Right renal pelvis (tissue), 4 donors: ENCODE measurements around the gene E2F1. TPM values are rescaled to one million over a fixed set of nuclear protein-coding genes. Genes with fewer than 3 reads are reported as not detected.
A peak's percentile ranks its signal among the peaks of the same experiment; 100 is the strongest.

Experiments used
- DNase-seq, 4 donors: peaks; one replicate each; pipeline ENCODE4 v3.0.0-alpha.2; 2013; ENCODE audit warnings: low read depth in 4 of 4, low spot score in 3 of 4, missing footprints in 1 of 4
- polyA plus RNA-seq, 4 donors: library from polyadenylated mRNA; unstranded; fragments of 120-200 nt; gene quantifications; one replicate each; pipeline ENCODE4 v1.2.1, GENCODE V29; 2013; ENCODE audit not compliant: insufficient read length in 4 of 4

E2F1 gene
- polyA plus RNA-seq, 4 donors = 10.8 to 12.7 (median 12.1) TPM

DNA sequence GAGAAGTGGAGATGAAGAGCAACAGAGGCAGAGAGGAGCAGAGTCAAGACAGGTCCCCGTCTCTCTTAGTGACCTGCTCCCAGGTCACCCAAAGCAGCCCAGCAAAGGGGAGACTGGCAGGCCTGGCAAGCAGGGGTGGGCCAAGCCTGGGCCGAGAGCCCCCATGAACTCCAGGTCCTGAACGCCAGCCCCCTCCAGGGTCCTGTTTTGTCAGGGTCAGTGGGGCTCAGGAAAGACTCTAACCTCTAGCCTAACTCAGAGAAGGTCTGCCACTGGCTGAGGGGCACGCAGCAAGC, 13.1 kb downstream of the E2F1 start:
- no peak for DNase-seq

DNA sequence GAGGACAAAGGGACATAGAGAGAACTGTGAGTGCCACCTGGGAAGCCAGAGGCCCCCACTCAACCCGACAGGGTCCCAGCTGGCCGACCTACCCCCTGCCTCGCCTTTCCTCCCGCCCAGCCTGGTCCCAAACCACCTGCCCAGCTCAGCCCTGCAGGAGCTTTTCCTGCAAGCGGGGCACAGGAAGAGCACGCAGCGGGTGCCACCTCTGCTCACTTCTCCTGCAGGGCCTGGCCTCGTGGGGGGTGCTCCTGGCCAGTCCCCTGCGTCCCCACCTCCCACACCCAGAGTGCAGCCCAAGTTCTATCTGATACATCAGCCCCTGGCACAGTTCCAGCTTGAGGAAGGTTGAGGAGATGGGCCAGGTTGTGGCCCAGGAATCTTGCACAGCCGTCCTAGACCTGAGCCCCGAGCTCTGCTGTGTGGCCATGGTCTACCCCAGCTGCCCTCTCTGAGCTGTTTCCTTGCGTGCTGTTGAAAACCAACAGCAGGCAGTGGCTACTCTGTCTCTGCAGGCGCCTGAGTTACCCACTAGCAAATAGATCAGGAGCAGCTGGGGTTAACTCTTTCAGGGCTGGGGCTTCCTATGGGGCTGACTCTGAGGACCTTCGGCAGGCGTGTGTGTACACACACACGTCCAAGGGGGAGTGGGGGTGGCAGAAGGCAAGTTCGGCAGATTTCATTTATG, 13.6 kb downstream of the E2F1 start:
- no peak for DNase-seq

DNA sequence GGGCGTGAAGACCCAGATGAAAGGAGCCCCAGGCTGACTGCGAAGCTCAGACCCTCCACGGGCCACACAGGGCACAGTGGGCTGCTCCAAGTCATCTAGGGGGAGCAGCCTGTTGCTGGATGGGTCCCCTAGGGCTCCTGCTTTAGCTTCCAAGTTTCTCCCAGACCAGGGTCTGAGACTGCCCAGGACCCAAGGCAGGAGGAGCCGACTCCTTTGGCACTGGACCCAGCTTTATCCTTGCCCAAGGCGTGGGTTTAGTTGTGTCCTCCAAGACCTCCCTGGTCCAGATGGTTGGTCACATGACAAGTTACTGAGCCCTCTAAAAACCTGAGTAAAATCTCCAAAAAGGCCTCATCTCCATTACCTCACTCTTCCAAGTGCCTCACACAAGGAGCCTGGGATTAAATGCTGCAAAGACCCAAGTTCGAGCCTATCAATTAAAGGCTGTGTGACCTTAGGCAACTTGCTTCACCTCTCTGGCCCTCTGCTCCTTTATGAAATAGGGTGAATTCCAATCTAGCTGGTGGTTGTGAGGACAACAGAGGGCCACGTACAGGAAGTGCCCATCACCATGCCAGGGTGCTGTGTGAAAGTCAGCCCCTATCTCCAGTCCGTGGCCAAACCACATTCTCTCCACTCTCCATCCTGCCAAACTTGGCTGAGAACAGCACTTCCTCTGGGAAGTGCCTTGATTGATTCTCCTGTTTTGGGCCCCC, 14.5 kb downstream of the E2F1 start:
- DNase-seq = no peak

DNA sequence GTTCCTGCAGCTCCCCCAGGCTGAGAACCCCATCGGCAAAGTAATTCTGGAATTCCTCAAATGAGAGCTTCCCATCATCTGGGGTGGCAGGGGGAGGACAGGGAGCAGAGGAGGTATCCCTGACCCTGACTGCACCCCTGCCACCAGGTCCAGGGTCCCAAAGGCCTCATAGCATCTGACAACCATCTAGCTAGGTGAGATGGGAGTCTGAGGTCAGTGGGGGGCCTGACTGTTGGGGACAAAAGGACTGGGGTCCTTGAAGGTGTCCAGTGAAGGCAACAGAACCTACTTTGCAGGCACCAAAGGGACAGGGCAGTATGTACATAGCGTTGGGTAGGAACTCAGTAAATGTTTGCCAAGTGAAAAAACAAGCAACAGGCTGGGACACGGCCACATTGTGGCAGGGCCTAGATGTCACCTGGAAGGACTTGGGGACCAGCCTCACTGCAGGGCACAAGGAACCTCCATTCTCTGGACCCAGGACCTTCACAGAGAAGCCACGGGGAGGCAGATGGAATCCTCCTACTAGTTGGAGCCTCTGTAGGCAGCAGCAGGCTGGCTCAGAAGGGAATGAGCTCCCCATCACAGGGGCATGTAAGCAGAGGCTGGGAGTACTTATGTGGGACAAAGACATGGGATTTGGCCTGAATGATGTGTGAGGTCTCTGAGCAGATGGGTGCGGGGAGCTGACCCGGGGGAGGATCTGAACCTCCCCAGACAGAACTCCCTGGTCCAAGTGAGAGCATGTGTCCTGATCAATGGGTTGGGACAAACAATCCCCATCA, 15.3 kb downstream of the E2F1 start:
- DNase-seq = no peak

DNA sequence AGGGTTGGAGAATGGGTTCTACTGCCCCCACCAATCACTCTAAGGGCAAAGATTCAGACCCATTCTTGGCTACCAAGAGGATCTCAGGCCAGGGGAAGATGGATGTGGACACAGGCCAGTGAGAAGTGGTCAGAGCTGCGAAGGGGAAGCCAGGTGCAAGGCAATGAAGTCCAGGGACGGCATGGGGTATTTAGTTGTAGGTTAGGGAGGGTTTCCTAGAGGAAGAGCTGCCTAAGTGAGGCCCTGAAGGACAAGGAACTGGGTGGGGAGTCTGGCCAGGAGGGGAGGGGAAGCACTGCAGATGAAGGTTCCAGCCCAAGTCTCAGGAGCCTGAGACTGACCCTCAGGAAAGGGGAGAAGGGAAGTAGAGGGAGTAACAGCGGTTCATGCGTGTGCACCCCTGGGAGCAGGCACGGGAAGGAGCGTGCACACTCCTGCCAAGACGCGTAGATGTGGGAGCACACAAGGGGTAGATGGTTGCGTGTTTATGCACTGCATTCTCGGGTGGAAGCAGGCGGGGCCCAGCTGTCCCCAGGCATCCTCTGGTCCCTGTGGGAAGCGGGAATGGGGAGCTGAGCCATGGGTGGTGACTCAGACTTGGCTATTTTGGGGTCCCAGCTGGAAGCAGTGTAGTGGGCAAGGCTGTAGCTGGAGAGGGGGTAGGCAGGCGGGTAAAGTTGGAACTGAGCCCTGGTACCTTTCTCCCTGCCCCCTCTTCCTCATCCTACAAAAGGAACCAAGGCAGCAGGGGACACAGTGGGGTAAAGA, 16.1 kb downstream of the E2F1 start:
- DNase-seq = no peak

DNA sequence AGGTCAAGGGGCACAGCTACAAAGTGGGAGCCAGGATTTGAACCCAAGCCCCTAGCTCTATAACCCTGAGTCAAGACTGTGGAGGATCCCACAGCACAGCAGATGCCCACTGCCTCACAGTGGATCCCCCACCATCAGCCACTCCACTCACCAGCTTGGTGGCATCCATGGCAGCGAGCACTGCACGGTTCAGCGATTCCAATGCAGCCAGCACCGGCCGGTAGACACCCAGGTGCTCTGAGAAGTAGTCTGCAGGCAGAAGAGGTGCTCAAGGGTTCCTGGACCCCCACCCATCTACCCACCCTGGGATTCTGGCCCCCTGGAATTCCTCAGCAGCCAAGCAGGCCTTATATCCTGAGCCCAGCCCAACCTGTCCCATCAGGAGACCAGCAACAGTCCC, 17.0 kb downstream of the E2F1 start:
- no peak for DNase-seq

DNA sequence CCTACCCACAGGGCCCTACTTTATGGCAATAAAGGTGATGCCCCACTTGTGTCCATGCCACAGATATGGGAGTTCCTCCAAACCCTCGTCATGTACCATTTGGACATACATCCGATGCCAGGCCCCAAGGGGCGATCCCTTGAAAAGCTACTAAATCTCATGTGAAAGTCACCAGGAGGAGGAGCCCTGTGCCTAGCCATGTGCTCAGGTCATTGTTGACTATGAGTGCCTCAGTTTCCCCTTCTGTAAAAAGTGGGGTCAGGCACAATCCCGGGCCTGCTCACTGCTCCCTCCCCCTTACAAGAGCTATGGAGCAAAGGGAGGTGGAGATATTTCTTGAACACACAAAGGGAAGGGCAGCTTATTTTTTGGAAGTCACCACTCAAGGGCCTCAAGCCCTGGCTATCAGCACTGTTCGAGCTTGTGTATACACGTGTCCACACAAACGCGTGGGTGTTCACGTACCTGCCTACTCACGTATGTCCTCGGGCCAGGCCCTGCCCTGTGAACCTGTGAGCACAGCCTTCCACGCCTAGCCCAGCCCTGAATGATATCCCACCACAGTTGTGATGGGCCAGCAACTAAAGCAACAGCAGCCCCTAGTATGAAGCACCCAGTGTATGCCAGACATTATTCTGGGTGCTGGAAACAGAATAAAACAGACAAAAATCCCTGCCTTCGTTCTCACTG, 17.6 kb downstream of the E2F1 start:
- no peak for DNase-seq

DNA sequence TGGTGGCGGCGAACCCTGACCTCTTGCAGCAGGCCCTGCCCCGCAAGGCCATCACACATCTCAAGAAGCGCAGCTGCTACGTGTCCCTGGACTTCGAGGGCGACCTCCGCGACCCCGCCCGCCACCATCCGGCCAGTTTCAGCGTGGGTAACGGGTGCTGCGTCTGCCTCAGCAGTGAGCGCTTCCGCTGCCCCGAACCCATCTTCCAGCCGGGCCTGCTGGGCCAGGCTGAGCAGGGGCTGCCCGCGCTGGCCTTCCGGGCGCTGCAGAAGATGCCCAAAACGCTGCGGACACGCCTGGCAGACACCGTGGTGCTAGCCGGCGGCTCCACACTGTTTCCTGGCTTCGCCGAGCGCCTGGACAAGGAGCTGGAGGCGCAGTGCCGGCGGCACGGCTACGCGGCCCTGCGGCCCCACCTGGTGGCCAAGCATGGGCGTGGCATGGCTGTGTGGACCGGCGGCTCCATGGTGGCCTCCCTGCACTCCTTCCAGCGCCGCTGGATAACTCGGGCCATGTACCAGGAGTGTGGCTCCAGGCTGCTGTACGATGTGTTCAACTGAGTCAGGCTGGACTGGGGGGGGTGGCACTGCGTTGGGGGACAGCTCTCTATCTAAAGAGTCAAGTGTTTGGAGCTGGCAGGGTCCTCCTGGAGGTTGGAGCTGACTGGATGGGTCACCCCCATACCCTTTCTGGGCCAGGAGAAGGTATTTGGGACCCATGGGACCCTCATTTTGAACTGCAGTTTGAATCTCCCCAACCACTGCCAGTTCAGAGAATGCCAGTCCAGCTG, 18.3 kb downstream of the E2F1 start:
- DNase-seq = peak in 1 of 4 donors; percentile 65

DNA sequence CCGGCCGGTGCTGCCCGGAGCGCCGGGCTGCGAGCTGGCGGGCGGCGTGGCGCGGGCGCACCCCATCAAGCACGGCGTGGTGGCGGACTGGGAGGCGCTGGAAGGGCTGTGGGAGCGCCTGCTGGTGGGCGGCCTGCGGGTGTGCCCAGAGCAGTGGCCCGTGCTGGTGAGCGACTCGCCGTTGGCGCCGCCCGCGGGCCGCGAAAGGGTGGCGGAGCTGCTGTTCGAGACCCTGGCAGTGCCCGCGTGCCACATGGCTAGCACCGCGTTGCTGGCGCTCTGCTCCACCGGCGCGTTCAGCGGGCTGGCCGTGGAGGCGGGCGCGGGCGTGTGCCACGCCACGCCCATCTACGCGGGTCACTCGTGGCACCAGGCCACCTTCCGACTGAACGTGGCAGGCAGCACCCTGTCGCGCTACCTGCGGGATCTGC, 18.9 kb downstream of the E2F1 start:
- DNase-seq = no peak

DNA sequence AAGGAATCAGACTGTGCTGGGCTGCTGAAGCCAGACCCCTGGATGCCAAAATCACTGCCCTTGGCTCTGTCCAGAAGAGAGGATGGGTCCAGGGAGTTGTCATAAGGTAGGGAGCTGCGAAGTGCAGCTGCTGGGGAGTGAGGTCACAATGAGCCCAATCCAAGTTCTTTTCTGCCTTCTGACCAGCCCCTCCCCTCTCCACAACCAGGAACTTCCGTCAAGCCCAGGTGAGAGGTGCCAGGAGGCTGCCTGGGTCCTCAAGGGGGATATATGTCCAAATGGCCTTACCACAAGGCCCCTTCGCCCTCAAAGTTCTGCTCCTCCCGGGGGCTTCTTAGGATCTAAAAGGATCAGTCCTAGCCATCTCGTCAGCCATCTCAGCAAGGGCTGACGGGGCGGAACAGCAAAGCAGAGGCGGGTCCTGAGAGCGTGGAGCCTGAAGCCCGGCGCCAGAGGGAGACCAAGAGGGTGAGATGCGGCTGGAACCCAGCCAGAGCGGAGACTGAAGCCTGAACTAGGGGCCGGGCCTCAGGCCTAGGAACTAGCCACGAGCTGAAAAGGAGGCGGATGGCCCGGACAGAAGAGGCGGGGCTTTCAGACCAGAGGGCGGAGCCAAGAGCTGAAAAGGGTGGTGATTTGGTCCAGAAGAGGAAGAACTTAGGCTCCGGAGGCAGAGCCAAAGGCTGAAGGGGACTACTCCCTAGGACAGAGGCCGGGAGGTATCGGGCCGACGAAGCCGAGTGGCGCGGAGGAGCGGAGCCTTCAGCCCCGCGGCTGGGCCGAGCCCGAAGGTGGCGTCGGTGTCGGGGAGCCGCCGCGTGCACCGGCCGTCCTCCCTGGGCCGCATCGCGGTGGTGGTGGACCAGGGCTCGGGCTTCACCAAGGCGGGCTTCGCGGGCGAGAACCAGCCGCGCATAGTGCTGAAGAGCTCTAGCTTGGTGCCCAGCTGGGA, 19.6 kb downstream of the E2F1 start, which contains the start of gene ACTL10:
TSS of gene ACTL10 (plus strand) at position 651 of the 952 bp plus-strand sequence. CDS start 555 bp downstream, outside the sequence.
- peak; percentile 88 to 93 (median 90) for DNase-seq

DNA sequence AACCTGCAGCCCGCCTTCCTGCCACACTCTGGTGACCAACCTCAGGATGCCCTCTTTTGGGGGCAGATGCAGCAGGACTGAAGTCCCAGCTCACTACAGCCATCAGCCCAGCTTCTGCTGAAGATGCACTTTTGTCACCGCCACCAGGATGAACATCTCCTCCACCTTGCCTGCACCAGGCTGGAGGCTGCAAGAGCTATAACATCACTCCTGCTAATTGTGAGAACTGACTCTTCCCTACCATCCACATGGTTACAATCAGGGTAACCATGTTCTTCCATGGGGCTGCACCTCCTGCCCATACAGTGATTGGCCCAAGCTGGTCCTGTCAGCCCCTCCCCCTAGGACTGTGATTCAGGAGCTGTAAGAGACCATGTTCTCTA, 21.4 kb downstream of the E2F1 start:
- DNase-seq = no peak

DNA sequence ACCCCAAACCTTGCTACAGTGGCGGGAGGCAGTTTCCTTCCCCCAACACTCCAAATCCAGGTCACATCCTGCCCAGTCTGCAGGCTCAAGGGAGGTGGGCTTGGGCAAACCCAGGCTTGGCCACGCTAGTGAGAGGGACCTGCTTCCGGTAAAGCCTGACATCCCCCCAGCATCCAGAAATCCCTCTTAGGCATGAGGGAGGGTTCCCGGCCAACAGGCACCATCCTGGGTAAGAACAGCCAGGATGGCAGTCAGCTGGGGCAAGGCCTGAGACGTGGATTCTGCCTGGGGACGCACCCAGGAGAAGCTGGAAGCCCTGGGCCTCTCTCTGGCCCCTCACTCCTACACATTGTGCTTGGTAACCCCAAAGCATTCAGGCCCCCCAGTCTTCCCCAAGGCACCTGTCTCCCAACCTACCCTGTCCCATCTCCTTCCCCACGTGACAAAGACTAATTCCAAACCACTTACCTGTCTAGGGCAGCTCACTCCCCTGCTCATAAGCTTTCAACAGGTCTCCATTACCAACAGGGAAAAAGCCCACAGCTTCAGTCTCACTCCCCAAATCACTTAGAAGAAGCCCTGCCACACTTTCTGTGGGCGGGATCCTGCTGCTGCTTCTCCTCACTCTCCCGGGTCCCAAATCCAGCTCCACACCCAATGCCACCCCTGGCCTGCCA, 22.0 kb downstream of the E2F1 start:
- DNase-seq = no peak

DNA sequence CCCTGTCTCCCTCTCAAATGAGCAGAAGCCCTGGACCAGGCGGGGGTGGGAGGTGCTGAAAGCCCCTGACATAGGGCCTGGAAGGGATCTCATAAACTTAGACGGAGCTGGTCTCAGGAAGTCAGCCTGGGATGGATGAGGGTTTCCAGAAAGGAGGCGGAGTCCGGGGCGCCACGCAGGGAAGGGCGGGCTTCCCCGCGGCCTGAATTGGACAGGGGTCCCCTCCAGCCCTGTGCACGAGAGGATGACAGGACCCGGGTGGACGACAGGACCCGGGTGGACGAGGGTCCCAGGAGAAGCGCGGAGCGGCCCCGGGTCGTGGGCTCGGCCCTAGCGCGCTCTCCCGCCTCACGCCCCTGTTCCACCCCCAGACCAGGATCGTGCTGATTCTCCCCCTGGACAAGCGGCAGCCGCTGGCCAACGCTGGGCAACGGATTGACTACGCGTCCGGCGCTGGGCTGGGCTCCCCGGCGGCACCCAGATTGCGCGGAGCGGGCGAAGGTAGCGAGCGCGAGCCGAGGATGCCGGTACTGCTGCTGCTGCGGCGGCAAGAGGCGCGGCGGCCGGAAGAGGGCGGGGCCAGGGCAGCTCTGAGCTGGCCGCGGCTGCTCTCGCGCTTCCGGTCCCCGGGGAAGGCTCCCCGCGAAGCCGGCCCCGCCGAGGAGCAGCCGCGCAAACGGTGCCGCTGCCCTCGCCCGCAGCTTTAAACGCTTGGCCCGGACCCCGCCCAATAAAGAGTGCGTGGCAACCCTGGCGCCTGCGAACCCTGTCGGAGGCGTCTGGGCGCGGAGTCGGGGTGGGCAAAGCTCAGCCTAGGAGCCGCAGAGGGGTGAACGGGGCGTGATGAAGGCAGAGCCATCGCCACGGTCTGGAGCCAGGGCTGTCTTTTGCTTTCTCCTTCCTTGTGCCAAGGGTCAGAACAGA, 22.8 kb downstream of the E2F1 start:
- DNase-seq = peak in 1 of 4 donors; percentile 59

DNA sequence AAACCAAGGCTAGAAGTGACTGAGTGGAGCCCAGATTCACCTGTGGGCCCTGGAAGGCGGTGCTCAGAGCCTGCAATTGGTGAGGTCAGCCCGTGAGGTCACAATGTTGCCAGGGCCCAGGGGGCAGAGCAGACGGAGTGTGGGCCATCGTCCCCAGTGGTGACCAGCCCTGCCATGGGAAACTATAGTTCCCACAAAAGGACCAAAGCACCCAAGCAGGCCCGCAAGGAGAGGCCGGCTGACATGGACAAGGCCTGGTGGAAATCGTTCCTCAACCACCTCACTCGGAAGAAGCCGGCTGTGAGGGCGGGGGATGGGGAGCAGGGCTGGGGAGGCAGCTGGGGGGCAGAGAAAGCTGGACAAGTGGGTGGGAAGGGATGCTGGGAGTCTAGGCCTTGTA, 24.0 kb downstream of the E2F1 start, which contains the start of gene C20orf144:
TSS of gene C20orf144 (plus strand) at position 156 of the 400 bp plus-strand sequence. CDS start at position 175, 19 bp downstream.
- no peak for DNase-seq

DNA sequence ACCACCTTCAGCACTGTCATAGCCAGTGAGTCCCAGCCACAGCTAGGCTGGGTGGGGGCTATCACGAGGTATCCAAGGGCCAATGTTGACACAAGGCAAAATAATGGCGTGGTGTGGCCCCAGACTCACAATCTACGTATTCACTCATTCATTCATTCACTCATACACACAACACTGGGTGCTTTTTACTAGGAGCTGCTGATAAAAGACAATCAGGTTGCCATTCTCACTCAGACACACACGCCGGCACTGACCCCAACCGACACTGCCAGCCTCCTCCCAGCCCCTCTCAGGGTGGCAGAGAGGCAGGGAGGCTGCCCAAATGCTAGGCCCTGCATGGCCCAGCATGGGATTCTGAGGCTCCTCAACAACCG, 25.5 kb downstream of the E2F1 start:
- DNase-seq = no peak

DNA sequence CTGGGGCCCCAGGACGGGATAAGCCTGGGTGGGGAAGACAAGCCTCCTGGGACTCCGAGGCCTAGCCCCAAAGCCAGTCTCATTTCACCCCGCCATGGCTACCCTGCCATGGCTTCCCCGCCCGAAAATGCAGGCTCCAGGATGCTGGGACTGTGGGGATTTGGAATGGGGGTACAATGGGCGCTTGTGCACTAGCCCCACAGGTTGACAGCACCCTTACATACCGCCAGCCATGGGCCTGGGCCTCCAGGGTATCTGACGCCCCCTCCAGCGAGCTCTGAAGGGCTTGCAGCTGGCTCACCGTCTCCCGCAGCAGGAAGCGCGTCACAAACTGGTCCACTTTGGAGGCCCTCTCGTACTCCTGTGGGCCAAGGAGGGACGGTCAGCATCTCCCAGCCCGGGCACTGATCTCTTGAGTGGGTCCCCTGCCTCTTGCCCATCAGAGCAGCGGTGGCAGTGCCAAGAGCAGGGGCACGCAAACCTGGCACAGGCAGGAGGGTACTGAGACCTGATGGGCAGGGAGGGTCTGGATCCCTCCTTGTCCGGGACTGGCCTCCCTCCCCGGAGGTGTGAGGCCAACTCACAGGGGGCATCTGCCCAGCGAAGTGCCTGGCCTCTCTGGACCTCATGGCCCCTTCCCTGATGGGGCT, 26.0 kb downstream of the E2F1 start:
- DNase-seq = no peak
